ENCODE measurements around the gene MAN1B1.
"Not testable (repeated sequence)": the region's sequence is repeated elsewhere in the genome, so short reads cannot be mapped to it uniquely, and the experiment has no call there.

MAN1B1 gene

DNA sequence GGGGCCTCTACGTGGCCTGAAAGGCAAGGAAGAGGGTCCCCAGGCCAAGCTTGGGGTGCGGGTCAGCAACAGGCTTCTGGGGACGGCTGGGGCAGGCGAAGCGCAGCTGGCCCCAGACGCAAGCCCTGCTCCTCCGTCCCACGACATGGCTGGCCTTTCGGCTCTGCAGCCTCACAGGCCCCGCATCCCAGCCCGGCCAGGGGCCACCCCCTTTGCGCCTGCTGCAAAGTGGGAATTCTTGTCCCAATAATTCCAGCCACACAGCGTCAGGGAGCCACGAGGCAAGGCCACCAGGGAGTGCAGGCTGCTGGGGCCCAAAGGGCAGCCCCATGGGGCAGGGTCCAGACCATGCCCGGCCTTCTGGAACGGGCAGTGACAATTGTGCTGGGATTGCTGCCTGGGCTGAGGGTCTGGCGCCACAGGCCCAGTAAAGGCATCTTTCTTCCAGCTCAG lies 31.8 kb upstream of the MAN1B1 start:
- no peak for DNase-seq (ENCODE audit: low spot score)
- TF ChIP-seq, protein P1, sequence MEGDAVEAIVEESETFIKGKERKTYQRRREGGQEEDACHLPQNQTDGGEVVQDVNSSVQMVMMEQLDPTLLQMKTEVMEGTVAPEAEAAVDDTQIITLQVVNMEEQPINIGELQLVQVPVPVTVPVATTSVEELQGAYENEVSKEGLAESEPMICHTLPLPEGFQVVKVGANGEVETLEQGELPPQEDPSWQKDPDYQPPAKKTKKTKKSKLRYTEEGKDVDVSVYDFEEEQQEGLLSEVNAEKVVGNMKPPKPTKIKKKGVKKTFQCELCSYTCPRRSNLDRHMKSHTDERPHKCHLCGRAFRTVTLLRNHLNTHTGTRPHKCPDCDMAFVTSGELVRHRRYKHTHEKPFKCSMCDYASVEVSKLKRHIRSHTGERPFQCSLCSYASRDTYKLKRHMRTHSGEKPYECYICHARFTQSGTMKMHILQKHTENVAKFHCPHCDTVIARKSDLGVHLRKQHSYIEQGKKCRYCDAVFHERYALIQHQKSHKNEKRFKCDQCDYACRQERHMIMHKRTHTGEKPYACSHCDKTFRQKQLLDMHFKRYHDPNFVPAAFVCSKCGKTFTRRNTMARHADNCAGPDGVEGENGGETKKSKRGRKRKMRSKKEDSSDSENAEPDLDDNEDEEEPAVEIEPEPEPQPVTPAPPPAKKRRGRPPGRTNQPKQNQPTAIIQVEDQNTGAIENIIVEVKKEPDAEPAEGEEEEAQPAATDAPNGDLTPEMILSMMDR (IDR thresholded peaks at IDR 0.05; ENCODE audit: extremely low read depth, missing control alignments), result no peak

- no peak for DNase-seq (ENCODE audit: low spot score)
- TF ChIP-seq, protein P1 (IDR thresholded peaks at IDR 0.05; ENCODE audit: extremely low read depth, missing control alignments), result no peak
Measured at GRCh38 chr9:137055385-137056364, 31.1 kb upstream of the MAN1B1 start.

- no peak for DNase-seq (ENCODE audit: low spot score)
- TF ChIP-seq, protein P1 (IDR thresholded peaks at IDR 0.05; ENCODE audit: extremely low read depth, missing control alignments), result no peak
Measured at GRCh38 chr9:137056739-137057415, 29.9 kb upstream of the MAN1B1 start.

DNA sequence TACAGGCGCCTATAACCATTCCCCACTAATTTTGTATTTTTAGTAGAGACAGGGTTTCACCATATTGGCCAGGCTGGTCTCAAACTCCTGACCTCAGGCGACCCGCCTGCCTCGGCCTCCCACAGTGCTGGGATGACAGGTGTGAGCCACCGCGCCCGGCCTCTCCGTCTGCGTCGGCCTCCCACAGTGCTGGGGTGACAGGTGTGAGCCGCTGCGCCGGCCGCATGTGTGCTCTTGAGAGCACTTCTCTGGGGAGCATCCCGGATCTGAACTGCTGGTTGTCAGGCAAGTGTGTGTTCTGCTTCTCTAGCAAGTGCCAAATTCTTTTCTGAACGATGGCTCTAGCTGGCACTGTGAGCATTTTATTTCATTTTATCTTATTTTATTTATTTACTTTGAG lies 29.2 kb upstream of the MAN1B1 start:
- DNase-seq (ENCODE audit: low spot score), result no peak
- TF ChIP-seq, protein P1 (IDR thresholded peaks at IDR 0.05; ENCODE audit: extremely low read depth, missing control alignments), result no peak

DNA sequence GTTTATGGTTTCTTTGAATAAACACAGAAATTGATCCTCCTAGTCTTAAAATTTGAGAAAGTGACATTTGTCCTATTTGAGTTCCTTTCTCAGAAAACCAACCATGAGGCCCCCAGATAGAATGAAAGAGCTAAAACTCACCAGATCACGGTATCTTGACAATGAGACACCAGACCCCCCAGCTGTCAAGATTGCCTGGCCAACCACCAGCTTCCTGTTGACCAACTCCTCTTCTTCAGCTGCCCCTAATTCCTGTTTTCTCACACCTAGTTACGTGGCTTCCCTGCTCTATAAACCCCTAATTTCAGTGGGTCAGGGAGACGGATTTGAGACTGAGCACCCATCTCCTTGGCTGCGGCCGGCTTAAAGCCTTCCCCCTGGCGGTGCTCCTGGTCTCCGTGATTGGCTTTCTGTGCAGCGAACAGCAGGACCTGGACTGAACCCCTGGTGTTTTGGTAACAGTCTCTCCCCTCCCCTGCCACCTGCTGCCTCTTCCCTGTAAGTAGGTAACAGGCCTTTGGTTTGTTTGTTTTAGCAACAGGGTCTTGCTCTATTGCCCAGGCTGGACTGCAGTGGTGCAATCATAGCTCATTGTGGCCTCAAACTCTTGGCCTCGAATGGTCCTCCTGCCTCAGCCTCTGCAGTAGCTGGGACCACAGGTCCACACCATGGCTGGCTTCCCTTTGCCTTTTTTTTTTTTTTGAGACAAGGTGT lies 28.1 kb upstream of the MAN1B1 start:
- DNase-seq (ENCODE audit: low spot score), result no peak
- TF ChIP-seq, protein P1 (IDR thresholded peaks at IDR 0.05; ENCODE audit: extremely low read depth, missing control alignments), result no peak

DNA sequence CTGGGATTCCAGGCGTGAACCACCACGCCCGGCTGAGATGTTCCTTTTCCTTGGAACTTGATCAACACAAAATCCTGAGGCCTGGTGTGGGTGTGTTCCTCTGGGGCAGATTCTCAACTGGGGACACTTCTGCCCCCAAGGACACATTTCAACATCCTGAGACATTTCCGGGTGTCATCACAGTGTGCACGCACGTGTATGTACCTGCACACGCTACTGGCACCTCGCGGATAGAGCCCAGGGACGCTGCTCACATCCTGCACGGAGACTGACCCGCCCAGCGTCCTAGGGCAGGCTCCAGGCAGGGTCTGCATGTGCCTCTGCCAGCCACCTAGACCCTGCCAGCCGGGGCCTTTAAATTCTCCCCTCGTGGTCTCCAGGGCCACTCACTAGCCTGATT lies 24.4 kb upstream of the MAN1B1 start:
- TF ChIP-seq, protein P1 (IDR thresholded peaks at IDR 0.05; ENCODE audit: extremely low read depth, missing control alignments), result no peak
- no peak for DNase-seq (ENCODE audit: low spot score)

- DNase-seq (ENCODE audit: low spot score), result not testable (repeated sequence)
Measured at GRCh38 chr9:137062798-137063197, 24.0 kb upstream of the MAN1B1 start.
